Endodermal cell (in vitro differentiated cells): ENCODE results near the gene OSBPL7. TPM values are rescaled to one million over a fixed set of nuclear protein-coding genes. Genes with fewer than 3 reads are reported as not detected.

Experiments used
- DNase-seq: peaks from one replicate; pipeline ENCODE4 v3.0.0-alpha.2; 2017
- H3K27ac ChIP-seq: 2 replicates; pipeline ENCODE4 v1.5.1; 2013; ENCODE audit warnings: mild to moderate bottlenecking, low read depth, low read length, moderate library complexity
- H3K27me3 ChIP-seq: 2 replicates; pipeline ENCODE4 v1.6.1; 2013; ENCODE audit warnings: mild to moderate bottlenecking, low read length, moderate library complexity; ENCODE audit not compliant: insufficient read depth, control insufficient read depth, poor library complexity, severe bottlenecking
- H3K36me3 ChIP-seq: 2 replicates; pipeline ENCODE4 v1.7.0; 2013; ENCODE audit warnings: mild to moderate bottlenecking, low read length, moderate library complexity; ENCODE audit not compliant: control insufficient read depth, insufficient read depth
- H3K4me1 ChIP-seq: one replicate; pipeline ENCODE4 v1.7.0; 2013; ENCODE audit warnings: low read length; ENCODE audit not compliant: control insufficient read depth, insufficient read depth
- H3K4me3 ChIP-seq: 2 replicates; pipeline ENCODE4 v1.5.1; 2013; ENCODE audit warnings: mild to moderate bottlenecking, low read length, moderate library complexity
- H3K9ac ChIP-seq: 2 replicates; pipeline ENCODE4 v1.6.1; 2013; ENCODE audit warnings: mild to moderate bottlenecking, low read length, moderate library complexity; ENCODE audit not compliant: poor library complexity, severe bottlenecking; ENCODE audit errors: extremely low read depth
- H3K9me3 ChIP-seq: 2 replicates; pipeline ENCODE4 v1.6.1; 2013; ENCODE audit warnings: mild to moderate bottlenecking, low read length, moderate library complexity; ENCODE audit not compliant: control insufficient read depth
- H3K27ac Mint-ChIP-seq: 2 replicates; pipeline ENCODE4 v1.8.0; 2020; ENCODE audit warnings: mixed read lengths
- H3K27me3 Mint-ChIP-seq: 2 replicates; pipeline ENCODE4 v1.8.0; 2021; ENCODE audit warnings: mild to moderate bottlenecking, mixed read lengths; ENCODE audit not compliant: insufficient read depth
- H3K36me3 Mint-ChIP-seq: 2 replicates; pipeline ENCODE4 v1.8.0; 2020; ENCODE audit warnings: low read depth, mixed read lengths
- H3K4me1 Mint-ChIP-seq: 2 replicates; pipeline ENCODE4 v1.8.0; 2020; ENCODE audit warnings: mixed read lengths
- H3K4me3 Mint-ChIP-seq: 2 replicates; pipeline ENCODE4 v1.8.0; 2020; ENCODE audit warnings: mild to moderate bottlenecking, moderate library complexity, mixed read lengths
- H3K9me3 Mint-ChIP-seq: 2 replicates; pipeline ENCODE4 v1.8.0; 2020; ENCODE audit warnings: mild to moderate bottlenecking, mixed read lengths
- CTCF ChIP-seq: fragments of 200-600 bp; sonication (generic); conservative IDR thresholded peaks from 2 replicates; pipeline ENCODE4 v1.5.0; 2021; ENCODE audit warnings: antibody characterized with exemption, mild to moderate bottlenecking
- WGBS, 2 experiments: methylation state at CpG; one replicate each; pipeline versions ENCODE4 v1.1.5 to v1.1.7; 2013; ENCODE audit warnings: missing lambda C conversion rate in 2 of 2, mixed read lengths in 1 of 2; ENCODE audit not compliant: insufficient coverage in 1 of 2, insufficient read length in 1 of 2; 5-methylcytosine and 5-hydroxymethylcytosine counted together
- total RNA-seq, 2 donors: library from RNA; stranded (reverse); fragmentation: NEBNext Ultra II Directional in 1 of 2; extraction: Animal tissue kit (Norgen Biotek cat#: 25700) in 1 of 2; gene quantifications; 2 replicates in 1 of 2; 3 replicates in 1 of 2; pipeline ENCODE4 v1.2.1, GENCODE V29; 2021

Gene OSBPL7
- total RNA-seq, 2 donors from 2014 or later = 11.4 to 15.5 TPM

GRCh38 chr17:47808830-47809480 lies 12.6 kb downstream of the OSBPL7 start:
- H3K27me3 Mint-ChIP-seq = peaks cover 1% of the 10 kb centered on the region
- WGBS, 2 experiments = 92 to 94% methylated on average over 10 to 22 of the region's 22 CpGs
- H3K4me3 ChIP-seq = no peak overlapping the region

GRCh38 chr17:47808036-47808829 lies 13.4 kb downstream of the OSBPL7 start:
- Histone ChIP-seq H3K36me3 (peaks cover 12% of the 10 kb centered on the region), H3K27ac (no peak overlapping the region), H3K4me3 (no peak overlapping the region), H3K9ac (no peak overlapping the region), H3K9me3 (no peaks in the 10 kb centered on the region), H3K27me3 (no peaks in the 10 kb centered on the region), H3K4me1 (no peaks in the 10 kb centered on the region)
- H3K9me3 Mint-ChIP-seq = no peaks in the 10 kb centered on the region
- peaks cover 14% of the 10 kb centered on the region for H3K36me3 Mint-ChIP-seq
- no peak overlapping the region for H3K4me3 Mint-ChIP-seq
- H3K27me3 Mint-ChIP-seq = peaks cover 3% of the 10 kb centered on the region
- no peak for TF ChIP-seq CTCF
- peak; percentile 36 for DNase-seq
- peaks cover 2% of the 10 kb centered on the region for H3K4me1 Mint-ChIP-seq
- 89 to 97% methylated on average over 10 to 20 of the region's 20 CpGs for WGBS, 2 experiments
- no peak overlapping the region for H3K27ac Mint-ChIP-seq

More at GRCh38 chr17:47808830-47809480, 12.6 kb downstream of the OSBPL7 start:
- peak; percentile 20 for DNase-seq
- peaks cover 2% of the 10 kb centered on the region for H3K4me1 Mint-ChIP-seq
- H3K9me3 Mint-ChIP-seq = no peaks in the 10 kb centered on the region
- peaks cover 14% of the 10 kb centered on the region for H3K36me3 Mint-ChIP-seq
- no peak overlapping the region for H3K9ac ChIP-seq
- no peaks in the 10 kb centered on the region for H3K4me1 ChIP-seq
- H3K4me3 Mint-ChIP-seq = no peak overlapping the region
- no peak overlapping the region for H3K27ac ChIP-seq
- H3K27me3 ChIP-seq = no peaks in the 10 kb centered on the region
- peaks cover 12% of the 10 kb centered on the region for H3K36me3 ChIP-seq
- H3K9me3 ChIP-seq = no peaks in the 10 kb centered on the region
- H3K27ac Mint-ChIP-seq = no peak overlapping the region
- no peak for TF ChIP-seq CTCF

DNA sequence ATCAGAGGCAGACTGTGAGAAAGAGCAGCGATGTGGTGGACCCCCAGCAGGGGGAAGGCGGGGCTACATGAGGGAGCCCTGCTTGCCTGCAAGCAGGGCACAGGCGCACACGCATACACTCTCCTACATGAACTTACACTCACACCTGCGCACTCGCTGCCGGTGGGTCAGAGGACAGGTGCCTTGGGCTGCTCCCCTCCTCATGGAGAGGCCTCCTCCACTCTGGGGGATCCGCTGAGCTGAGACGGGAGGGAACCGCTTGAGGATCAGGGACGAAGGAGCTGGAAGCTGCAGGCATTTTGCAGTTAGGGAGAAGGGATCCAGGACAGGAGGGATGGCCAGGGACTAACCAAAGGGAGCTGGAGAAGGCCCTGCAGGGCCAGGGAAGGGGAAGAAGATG lies 14.2 kb downstream of the OSBPL7 start:
- TF ChIP-seq CTCF = no peak
- no peak overlapping the region for H3K27ac Mint-ChIP-seq
- no peaks in the 10 kb centered on the region for H3K27me3 ChIP-seq
- peaks cover 3% of the 10 kb centered on the region for H3K27me3 Mint-ChIP-seq
- no peaks in the 10 kb centered on the region for H3K4me1 ChIP-seq
- H3K4me3 ChIP-seq = no peak overlapping the region
- H3K9ac ChIP-seq = no peak overlapping the region
- WGBS, 2 experiments = 87 to 94% methylated on average over 3 to 10 of the region's 11 CpGs
- peaks cover 2% of the 10 kb centered on the region for H3K4me1 Mint-ChIP-seq
- peak; percentile 38 for DNase-seq
- no peaks in the 10 kb centered on the region for H3K9me3 Mint-ChIP-seq
- peaks cover 12% of the 10 kb centered on the region for H3K36me3 ChIP-seq
- H3K9me3 ChIP-seq = no peaks in the 10 kb centered on the region
- H3K36me3 Mint-ChIP-seq = peaks cover 14% of the 10 kb centered on the region
- no peak overlapping the region for H3K27ac ChIP-seq
- H3K4me3 Mint-ChIP-seq = no peak overlapping the region
